Parathyroid adenoma (tissue), 2 donors: ENCODE results near the gene ZNF23.

Experiments
- H2AFZ ChIP-seq: fragments of 300-600 bp; sonication (generic); one replicate; pipeline ENCODE4 v1.7.0; 2017; ENCODE audit warnings: antibody characterized with exemption, mild to moderate bottlenecking
- H3K27ac ChIP-seq: fragments of 300-600 bp; sonication (generic); one replicate; pipeline ENCODE4 v1.7.0; 2017
- H3K27me3 ChIP-seq: fragments of 300-600 bp; sonication (generic); one replicate; pipeline ENCODE4 v1.7.0; 2017; ENCODE audit warnings: low read length; ENCODE audit not compliant: control insufficient read depth, insufficient read depth
- H3K36me3 ChIP-seq: fragments of 300-600 bp; sonication (generic); one replicate; pipeline ENCODE4 v1.7.0; 2017; ENCODE audit warnings: low read length; ENCODE audit not compliant: control insufficient read depth, insufficient read depth
- H3K4me1 ChIP-seq: fragments of 300-600 bp; sonication (generic); one replicate; pipeline ENCODE4 v1.7.0; 2017; ENCODE audit warnings: control low read depth
- H3K4me2 ChIP-seq: fragments of 300-600 bp; sonication (generic); one replicate; pipeline ENCODE4 v1.7.0; 2017; ENCODE audit warnings: low read length
- H3K4me3 ChIP-seq: fragments of 300-600 bp; sonication (generic); one replicate; pipeline ENCODE4 v1.7.0; 2017; ENCODE audit warnings: low read depth, low read length
- H3K79me2 ChIP-seq: fragments of 300-600 bp; sonication (generic); one replicate; pipeline ENCODE4 v1.7.0; 2017; ENCODE audit warnings: control low read depth
- H3K9ac ChIP-seq: fragments of 300-600 bp; sonication (generic); one replicate; pipeline ENCODE4 v1.7.0; 2017; ENCODE audit warnings: mild to moderate bottlenecking
- H3K9me3 ChIP-seq: fragments of 300-600 bp; sonication (generic); one replicate; pipeline ENCODE4 v1.7.0; 2017; ENCODE audit warnings: low read length; ENCODE audit not compliant: control insufficient read depth
- CTCF ChIP-seq: fragments of 300-600 bp; sonication (generic); IDR thresholded peaks from one replicate; pipeline ENCODE4 v1.7.0; 2017; ENCODE audit warnings: antibody characterized with exemption, mild to moderate bottlenecking
- donor health status: primary hyperparathyroidism.

ZNF23 gene

GRCh38 chr16:71414038-71414437, 48.0 kb downstream of the ZNF23 start:
- Histone ChIP-seq H3K36me3 (no peaks in the 10 kb centered on the region), H3K9me3 (no peaks in the 10 kb centered on the region), H3K4me2 (no peak overlapping the region), H2AFZ (no peak overlapping the region), H3K27me3 (no peaks in the 10 kb centered on the region), H3K4me3 (no peak overlapping the region), H3K79me2 (no peaks in the 10 kb centered on the region), H3K27ac (no peak overlapping the region), H3K4me1 (no peaks in the 10 kb centered on the region), H3K9ac (no peak overlapping the region)
- no peak for TF ChIP-seq CTCF

DNA sequence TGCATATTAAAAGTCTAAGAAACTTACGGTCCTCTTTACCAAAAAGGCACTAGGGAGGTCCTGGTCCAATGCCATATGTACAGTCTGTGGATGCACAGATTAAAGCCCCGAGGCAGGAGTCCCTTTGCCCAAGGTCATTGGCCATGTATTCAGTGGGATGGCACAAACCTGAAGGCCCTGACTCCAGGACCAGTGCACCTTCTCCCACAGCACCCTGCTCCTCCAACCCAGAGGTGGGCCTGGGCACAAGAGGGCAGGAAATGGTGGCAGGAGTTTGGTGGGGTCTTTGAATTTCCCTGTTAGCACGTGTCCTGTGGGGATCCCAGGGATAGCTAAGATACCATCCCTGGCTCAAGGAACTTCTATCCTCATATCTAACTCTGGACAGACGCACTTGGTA, 48.7 kb downstream of the ZNF23 start:
- Histone ChIP-seq H3K4me1 (no peaks in the 10 kb centered on the region), H3K9me3 (no peaks in the 10 kb centered on the region), H3K27me3 (no peaks in the 10 kb centered on the region), H3K27ac (no peak overlapping the region), H3K36me3 (no peaks in the 10 kb centered on the region), H3K4me2 (no peak overlapping the region), H3K4me3 (no peak overlapping the region), H2AFZ (peak overlapping the region; percentile 34), H3K79me2 (no peaks in the 10 kb centered on the region), H3K9ac (no peak overlapping the region)
- TF ChIP-seq CTCF = no peak

DNA sequence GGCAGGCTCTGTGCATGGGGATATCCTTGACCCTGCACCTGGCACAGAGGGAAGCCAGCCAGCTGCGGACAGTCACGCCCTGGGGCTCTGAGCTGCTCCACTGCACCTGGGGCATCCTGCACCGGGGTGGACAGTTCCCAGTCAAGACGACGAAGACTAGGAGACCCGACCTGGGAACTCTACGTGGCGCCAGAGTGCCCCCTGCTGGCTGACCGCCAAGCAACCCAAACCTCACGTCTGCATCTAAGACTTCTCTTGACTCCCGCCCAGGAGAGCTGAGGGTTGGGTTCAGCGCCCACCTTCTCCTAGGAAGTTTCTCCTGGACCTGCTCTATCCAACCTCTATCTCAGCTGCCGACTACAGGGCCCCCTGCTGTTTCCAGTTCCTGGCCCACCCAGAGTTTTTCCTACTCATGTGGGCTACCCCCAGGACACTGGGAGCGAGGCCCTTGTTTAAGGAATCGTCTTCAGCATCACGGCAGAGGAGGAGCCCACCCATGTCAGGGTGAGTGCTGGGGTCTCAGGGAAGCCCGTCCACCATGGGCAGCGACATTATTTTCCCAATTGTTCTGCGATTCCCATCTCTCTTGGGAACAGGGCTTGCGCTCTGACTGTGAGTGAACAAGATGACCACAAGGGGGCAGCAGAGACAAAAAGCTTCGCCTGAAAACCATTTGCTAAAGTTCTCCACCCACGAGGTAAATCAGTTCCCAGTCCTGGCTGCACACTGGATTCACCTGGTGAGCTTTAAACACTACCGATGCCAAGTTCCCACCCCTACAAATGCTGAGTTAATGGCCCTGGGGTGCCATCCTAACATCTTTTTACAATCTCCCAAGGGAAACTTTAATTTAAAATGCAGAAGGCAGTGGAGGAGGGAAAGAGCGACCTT, 49.5 kb downstream of the ZNF23 start:
- H3K36me3 ChIP-seq = no peaks in the 10 kb centered on the region
- H3K9me3 ChIP-seq = no peaks in the 10 kb centered on the region
- no peak overlapping the region for H3K27ac ChIP-seq
- H3K4me1 ChIP-seq = no peaks in the 10 kb centered on the region
- H3K27me3 ChIP-seq = no peaks in the 10 kb centered on the region
- no peak overlapping the region for H3K4me3 ChIP-seq
- no peaks in the 10 kb centered on the region for H3K79me2 ChIP-seq
- H3K9ac ChIP-seq = no peak overlapping the region
- H3K4me2 ChIP-seq = no peak overlapping the region
- H2AFZ ChIP-seq = peak overlapping the region; percentile 61
- TF ChIP-seq CTCF = peak; percentile 88

- Histone ChIP-seq H3K79me2 (no peaks in the 10 kb centered on the region), H2AFZ (peak overlapping the region; percentile 16), H3K9ac (no peak overlapping the region), H3K27ac (no peak overlapping the region), H3K4me2 (no peak overlapping the region), H3K36me3 (no peaks in the 10 kb centered on the region), H3K9me3 (no peaks in the 10 kb centered on the region), H3K27me3 (no peaks in the 10 kb centered on the region), H3K4me3 (no peak overlapping the region), H3K4me1 (no peaks in the 10 kb centered on the region)
- no peak for TF ChIP-seq CTCF
These were observed 51.9 kb downstream of the ZNF23 start for GRCh38 chr16:71410146-71410545.
